Erythroblast (primary cell): ENCODE data around the gene FIBP.

ENCODE experiments used
- GATA1 ChIP-seq: IDR thresholded peaks from 2 replicates; pipeline ENCODE4 v1.6.1; 2011; ENCODE audit warnings: low read depth, mild to moderate bottlenecking, control low read depth, low read length, moderate library complexity
- POLR2A ChIP-seq: IDR thresholded peaks from 2 replicates; pipeline ENCODE4 v1.6.1; 2011; ENCODE audit warnings: mild to moderate bottlenecking, low read length

DNA sequence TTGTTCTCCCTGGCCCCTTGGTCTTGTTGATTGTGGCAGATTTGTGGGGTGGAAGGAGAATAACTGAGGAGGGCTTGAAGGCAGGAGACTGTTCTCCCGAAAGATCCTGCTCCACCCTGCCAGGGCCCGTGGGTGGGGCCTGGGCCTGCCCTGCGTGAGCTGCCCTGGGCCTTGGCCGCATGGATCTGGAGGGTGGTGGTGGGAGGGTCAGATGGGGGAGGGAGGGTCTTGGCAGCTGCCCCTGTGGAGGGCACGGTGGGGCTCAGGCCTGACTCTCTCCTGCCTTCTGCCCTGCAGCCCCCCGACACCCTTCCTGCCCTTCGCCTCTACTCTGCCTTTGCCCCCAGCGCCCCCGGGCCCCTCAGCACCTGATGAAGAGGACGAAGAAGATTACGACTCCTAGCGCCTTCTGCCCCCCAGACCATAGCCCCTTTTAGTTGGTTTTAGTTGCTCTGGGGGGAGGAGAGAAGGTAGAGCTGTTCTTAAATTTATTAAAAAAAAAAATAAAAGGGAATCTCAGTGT, 32.8 kb upstream of the FIBP start:
- TF ChIP-seq POLR2A (no peak), GATA1 (no peak)
